Neural cell (in vitro differentiated cells): ENCODE measurements around the gene MMP24OS. TPM values are rescaled to one million over a fixed set of nuclear protein-coding genes. Genes with fewer than 3 reads are reported as not detected.

Experiments
- H2AFZ ChIP-seq: fragments of 200-600, 300-800 bp; sonication (generic), shearing (Covaris generic); 2 replicates; pipeline ENCODE4 v1.6.0; 2014; ENCODE audit warnings: low read depth, mild to moderate bottlenecking, antibody characterized with exemption, low read length, moderate library complexity
- H3F3A ChIP-seq: fragments of 200-600 bp; shearing (Covaris generic); 2 replicates; pipeline ENCODE4 v1.6.1; 2016; ENCODE audit warnings: mild to moderate bottlenecking, moderate library complexity, mixed read lengths, antibody characterized with exemption, low read length; ENCODE audit not compliant: insufficient read depth, poor library complexity, severe bottlenecking
- H3K27ac ChIP-seq: fragments of 200-600, 300-800 bp; sonication (generic), shearing (Covaris generic); 2 replicates; pipeline ENCODE4 v1.5.1; 2014; ENCODE audit warnings: mild to moderate bottlenecking, low read length, moderate library complexity
- H3K27me3 ChIP-seq: fragments of 300-800, 200-600 bp; sonication (generic), shearing (Covaris generic); 2 replicates; pipeline ENCODE4 v1.6.0; 2014; ENCODE audit warnings: mild to moderate bottlenecking, low read depth, low read length, moderate library complexity; ENCODE audit not compliant: insufficient read depth
- H3K36me3 ChIP-seq: fragments of 300-800, 200-600 bp; sonication (generic), shearing (Covaris generic); 2 replicates; pipeline ENCODE4 v1.5.1; 2014; ENCODE audit warnings: mild to moderate bottlenecking, antibody characterized with exemption, low read length, moderate library complexity; ENCODE audit not compliant: insufficient read depth
- H3K4me2 ChIP-seq: fragments of 300-800, 200-600 bp; sonication (generic), shearing (Covaris generic); 2 replicates; pipeline ENCODE4 v1.6.0; 2014; ENCODE audit warnings: mild to moderate bottlenecking, low read length
- H3K4me3 ChIP-seq: fragments of 300-800, 200-600 bp; sonication (generic), shearing (Covaris generic); 2 replicates; pipeline ENCODE4 v1.5.1; 2014; ENCODE audit warnings: mild to moderate bottlenecking, low read length, moderate library complexity
- H3K79me2 ChIP-seq: fragments of 200-600 bp; shearing (Covaris generic); replicated peaks from 2 replicates; pipeline ENCODE4 v1.6.0; 2014; ENCODE audit warnings: mild to moderate bottlenecking, low read length, moderate library complexity; ENCODE audit not compliant: insufficient read depth
- H3K9ac ChIP-seq: fragments of 300-800, 200-600 bp; sonication (generic), shearing (Covaris generic); 2 replicates; pipeline ENCODE4 v1.6.1; 2016; ENCODE audit warnings: mild to moderate bottlenecking, low read length, mixed read lengths
- H3K9me2 ChIP-seq: fragments of 200-600 bp; shearing (Covaris generic); 2 replicates; pipeline ENCODE4 v1.6.1; 2016; ENCODE audit warnings: mild to moderate bottlenecking, low read length, mixed read lengths; ENCODE audit not compliant: insufficient read depth
- H3K9me3 ChIP-seq: fragments of 200-600, 300-800 bp; sonication (generic), shearing (Covaris generic); 2 replicates; pipeline ENCODE4 v1.6.1; 2016; ENCODE audit warnings: mild to moderate bottlenecking, mixed run types, low read length, moderate library complexity, mixed read lengths
- H4K20me1 ChIP-seq: fragments of 200-600 bp; shearing (Covaris generic); 2 replicates; pipeline ENCODE4 v1.6.1; 2016; ENCODE audit warnings: mild to moderate bottlenecking, mixed run types; ENCODE audit not compliant: insufficient read depth
- CTCF ChIP-seq: fragments of 450-650 bp; IDR thresholded peaks from 2 replicates; pipeline ENCODE4 v1.5.1; 2014; ENCODE audit warnings: antibody characterized with exemption, mild to moderate bottlenecking, moderate library complexity; ENCODE audit not compliant: poor library complexity, severe bottlenecking
- EP300 ChIP-seq: fragments of 450-650 bp; conservative IDR thresholded peaks from 2 replicates; pipeline ENCODE4 v1.6.1; 2014; ENCODE audit warnings: antibody characterized with exemption, mild to moderate bottlenecking, moderate library complexity; ENCODE audit not compliant: poor library complexity, severe bottlenecking
- EZH2 ChIP-seq: fragments of 200-600, 300-800 bp; shearing (Covaris generic), sonication (generic); IDR thresholded peaks from 2 replicates; pipeline ENCODE4 v1.6.1; 2014; ENCODE audit warnings: antibody characterized with exemption, low read length, borderline replicate concordance, mild to moderate bottlenecking; ENCODE audit not compliant: insufficient read depth, poor library complexity, severe bottlenecking
- MXI1 ChIP-seq: fragments of 450-650 bp; conservative IDR thresholded peaks from 2 replicates; pipeline ENCODE4 v1.6.1; 2014; ENCODE audit warnings: antibody characterized with exemption, mild to moderate bottlenecking; ENCODE audit not compliant: poor library complexity, severe bottlenecking
- POLR2AphosphoS5 ChIP-seq: IDR thresholded peaks from 2 replicates; pipeline ENCODE4 v1.6.1; 2012
- RAD21 ChIP-seq: fragments of 450-650 bp; conservative IDR thresholded peaks from 2 replicates; pipeline ENCODE4 v1.6.1; 2014; ENCODE audit warnings: antibody characterized with exemption, mild to moderate bottlenecking, moderate library complexity
- REST ChIP-seq: IDR thresholded peaks from 2 replicates; pipeline ENCODE4 v1.6.1; 2012; ENCODE audit warnings: borderline replicate concordance
- SMC3 ChIP-seq: fragments of 450-650 bp; conservative IDR thresholded peaks from 2 replicates; pipeline ENCODE4 v1.6.1; 2014; ENCODE audit warnings: antibody characterized with exemption, mild to moderate bottlenecking, moderate library complexity; ENCODE audit not compliant: poor library complexity
- TAF1 ChIP-seq: IDR thresholded peaks from 2 replicates; pipeline ENCODE4 v1.6.1; 2012; ENCODE audit warnings: low read depth
- polyA plus RNA-seq: library from polyadenylated mRNA; depleted of rRNA; stranded (reverse); fragments of >200 nt; gene quantifications from 2 replicates; pipeline ENCODE4 v1.2.3, GENCODE V29; 2014

Gene MMP24OS
- polyA plus RNA-seq, 1 donor from 2014 or later: 7.7 TPM

GRCh38 chr20:35235881-35236280 is 42.0 kb downstream of the MMP24OS start:
- Histone ChIP-seq H2AFZ (no peak overlapping the region), H4K20me1 (no peaks in the 10 kb centered on the region), H3K4me2 (no peak overlapping the region), H3F3A (no peaks in the 10 kb centered on the region), H3K9me3 (no peaks in the 10 kb centered on the region), H3K36me3 (no peaks in the 10 kb centered on the region), H3K79me2 (no peaks in the 10 kb centered on the region), H3K27ac (no peak overlapping the region), H3K9ac (no peak overlapping the region), H3K4me3 (no peak overlapping the region), H3K27me3 (no peaks in the 10 kb centered on the region), H3K9me2 (no peaks in the 10 kb centered on the region)
- TF ChIP-seq POLR2AphosphoS5: no peak

GRCh38 chr20:35232575-35232974 is 45.3 kb downstream of the MMP24OS start:
- no peaks in the 10 kb centered on the region for H3K36me3 ChIP-seq
- H3K27ac ChIP-seq: no peak overlapping the region
- H3K4me2 ChIP-seq: no peak overlapping the region
- H3K9me2 ChIP-seq: no peaks in the 10 kb centered on the region
- H3K27me3 ChIP-seq: no peaks in the 10 kb centered on the region
- H3K9me3 ChIP-seq: no peaks in the 10 kb centered on the region
- H3F3A ChIP-seq: peaks cover 9% of the 10 kb centered on the region
- H2AFZ ChIP-seq: no peak overlapping the region
- H4K20me1 ChIP-seq: no peaks in the 10 kb centered on the region
- H3K4me3 ChIP-seq: no peak overlapping the region
- H3K79me2 ChIP-seq: peaks cover 7% of the 10 kb centered on the region
- no peak for TF ChIP-seq POLR2AphosphoS5
- no peak for TF ChIP-seq RAD21
- no peak for TF ChIP-seq EZH2
- TF ChIP-seq MXI1: no peak
- no peak for TF ChIP-seq EP300
- no peak for TF ChIP-seq TAF1
- no peak for TF ChIP-seq CTCF
- TF ChIP-seq SMC3: no peak
- no peak for TF ChIP-seq REST
- no peak overlapping the region for H3K9ac ChIP-seq
